Stimulated activated CD8-positive, alpha-beta memory T cell treated with anti-CD3 and anti-CD28 coated beads, Interleukin-7, amount 100 ng/mL, for 24 hours (primary cell): ENCODE measurements around the gene MAS1.

ENCODE experiments used
- DNase-seq: peaks from one replicate; pipeline ENCODE4 v3.0.0-alpha.2; 2020; ENCODE audit warnings: low read depth

MAS1 gene

GRCh38 chr6:159880412-159880975 is 10.3 kb upstream of the MAS1 start:
- no peak for DNase-seq

- no peak for DNase-seq
These were observed 6.1 kb upstream of the MAS1 start for GRCh38 chr6:159884720-159885119.

- no peak for DNase-seq
These were observed 4.5 kb upstream of the MAS1 start for GRCh38 chr6:159886270-159886669.

- DNase-seq, result no peak
These were observed 3.6 kb upstream of the MAS1 start for GRCh38 chr6:159887146-159887545.

GRCh38 chr6:159887761-159888160 is 3.0 kb upstream of the MAS1 start:
- DNase-seq, result no peak

- no peak for DNase-seq
These were observed 587 bp upstream of the MAS1 start for GRCh38 chr6:159890201-159890600.

GRCh38 chr6:159892053-159892452 is 1.3 kb downstream of the MAS1 start:
- DNase-seq, result no peak

- DNase-seq, result no peak
These were observed 2.3 kb downstream of the MAS1 start for GRCh38 chr6:159893064-159893463.

- DNase-seq, result no peak
These were observed 4.2 kb downstream of the MAS1 start for GRCh38 chr6:159894991-159895390.

- DNase-seq, result no peak
These were observed 6.8 kb downstream of the MAS1 start for GRCh38 chr6:159897603-159898002.

- no peak for DNase-seq
These were observed 7.7 kb downstream of the MAS1 start for GRCh38 chr6:159898519-159898918.

- DNase-seq, result no peak
These were observed 9.4 kb downstream of the MAS1 start for GRCh38 chr6:159899994-159900745.

GRCh38 chr6:159902620-159903019 is 11.8 kb downstream of the MAS1 start:
- DNase-seq, result no peak

GRCh38 chr6:159904497-159904911 is 13.7 kb downstream of the MAS1 start:
- no peak for DNase-seq

GRCh38 chr6:159906400-159906799 is 15.6 kb downstream of the MAS1 start:
- no peak for DNase-seq

GRCh38 chr6:159908535-159908934 is 17.7 kb downstream of the MAS1 start:
- no peak for DNase-seq

- DNase-seq, result no peak
These were observed 18.2 kb downstream of the MAS1 start for GRCh38 chr6:159908979-159909378.

GRCh38 chr6:159910342-159910741 is 19.6 kb downstream of the MAS1 start:
- no peak for DNase-seq

GRCh38 chr6:159913375-159913774 is 22.6 kb downstream of the MAS1 start:
- no peak for DNase-seq

GRCh38 chr6:159913862-159914564 is 23.2 kb downstream of the MAS1 start:
- no peak for DNase-seq

GRCh38 chr6:159914565-159914923 is 23.8 kb downstream of the MAS1 start:
- DNase-seq, result no peak

GRCh38 chr6:159915397-159915796 is 24.6 kb downstream of the MAS1 start:
- DNase-seq, result no peak

GRCh38 chr6:159916237-159916636 is 25.4 kb downstream of the MAS1 start:
- no peak for DNase-seq
